ENCODE results near the gene SLC15A3. TPM values are rescaled to one million over a fixed set of nuclear protein-coding genes. Genes with fewer than 3 reads are reported as not detected.

Gene SLC15A3
- total RNA-seq, 2 experiments from 2014 or later = 0.28 to 1.0 TPM

GRCh38 chr11:60905047-60905446, 46.9 kb downstream of the SLC15A3 start:
- DNase-seq = no peak
- peak overlapping the region; percentile 88 for H3K27ac Mint-ChIP-seq
- peak overlapping the region; percentile 83 for H3K4me3 Mint-ChIP-seq
- peaks cover 38% of the 10 kb centered on the region for H3K36me3 Mint-ChIP-seq (ENCODE audit: low read depth)
- POLR2A ChIA-PET = interaction anchor here (1.0 to 5.7 kb wide), 11 partner anchors 10 to 253 kb away, joined by 3 to 66 read pairs (median 5); partner anchors contain the start of genes CD6 and TMEM109
- H3K4me1 Mint-ChIP-seq = peaks cover 36% of the 10 kb centered on the region
- CTCF ChIA-PET = interaction anchor here (0.7 to 7.6 kb wide), 11 partner anchors 9 to 282 kb away, joined by 3 to 87 read pairs (median 4); partner anchors contain the start of genes CD6 and TMEM109
- H3K9me3 Mint-ChIP-seq = no peaks in the 10 kb centered on the region
- H3K27me3 Mint-ChIP-seq = peaks cover 16% of the 10 kb centered on the region

- POLR2A ChIA-PET = interaction anchor here (5.7 kb wide), 1 partner anchor 12 kb away, joined by 66 read pairs; the partner anchor contains the start of gene TMEM109
- peaks cover 60% of the 10 kb centered on the region for H3K36me3 Mint-ChIP-seq (ENCODE audit: low read depth)
- H3K27ac Mint-ChIP-seq = no peak overlapping the region
- H3K9me3 Mint-ChIP-seq = no peaks in the 10 kb centered on the region
- peaks cover 34% of the 10 kb centered on the region for H3K4me1 Mint-ChIP-seq
- CTCF ChIA-PET = interaction anchor here (1.0 to 7.6 kb wide), 4 partner anchors 11 to 74 kb away, joined by 3 to 87 read pairs (median 33); partner anchors contain the start of gene TMEM109
- no peak overlapping the region for H3K4me3 Mint-ChIP-seq
- DNase-seq = no peak
- no peaks in the 10 kb centered on the region for H3K27me3 Mint-ChIP-seq
Measured at GRCh38 chr11:60902625-60903024, 49.4 kb downstream of the SLC15A3 start.

- Mint-ChIP-seq H3K27me3 (no peaks in the 10 kb centered on the region), H3K4me3 (no peak overlapping the region), H3K36me3 (ENCODE audit: low read depth) (peaks cover 75% of the 10 kb centered on the region), H3K9me3 (no peaks in the 10 kb centered on the region), H3K4me1 (peaks cover 26% of the 10 kb centered on the region), H3K27ac (no peak overlapping the region)
- ChIA-PET POLR2A (interaction anchor here (1.4 to 1.5 kb wide), 2 partner anchors 9 to 63 kb away, joined by 4 read pairs; no protein-coding TSS in a partner anchor), CTCF (interaction anchor here (1.0 to 7.6 kb wide), 9 partner anchors 8 to 286 kb away, joined by 3 to 87 read pairs (median 5); partner anchors contain the start of gene TMEM109)
- no peak for DNase-seq
Measured at GRCh38 chr11:60900673-60901404, 51.1 kb downstream of the SLC15A3 start.

GRCh38 chr11:60899977-60900376, 52.0 kb downstream of the SLC15A3 start:
- ChIA-PET CTCF (interaction anchor here (0.6 to 7.6 kb wide), 17 partner anchors 12 to 766 kb away, joined by 3 to 87 read pairs (median 4); partner anchors contain the start of gene TMEM109), POLR2A (no interaction called here)
- H3K36me3 Mint-ChIP-seq (ENCODE audit: low read depth) = peaks cover 81% of the 10 kb centered on the region
- H3K27me3 Mint-ChIP-seq = no peaks in the 10 kb centered on the region
- DNase-seq = no peak
- no peaks in the 10 kb centered on the region for H3K9me3 Mint-ChIP-seq
- H3K27ac Mint-ChIP-seq = no peak overlapping the region
- peaks cover 20% of the 10 kb centered on the region for H3K4me1 Mint-ChIP-seq
- no peak overlapping the region for H3K4me3 Mint-ChIP-seq

GRCh38 chr11:60899046-60899936, 52.7 kb downstream of the SLC15A3 start:
- H3K4me1 Mint-ChIP-seq = peaks cover 13% of the 10 kb centered on the region
- H3K27me3 Mint-ChIP-seq = no peaks in the 10 kb centered on the region
- no peaks in the 10 kb centered on the region for H3K9me3 Mint-ChIP-seq
- peaks cover 85% of the 10 kb centered on the region for H3K36me3 Mint-ChIP-seq (ENCODE audit: low read depth)
- DNase-seq = peak; percentile 33
- POLR2A ChIA-PET = interaction anchor here (1.0 to 1.4 kb wide), 2 partner anchors 10 to 16 kb away, joined by 5 to 6 read pairs; no protein-coding TSS in a partner anchor
- no peak overlapping the region for H3K27ac Mint-ChIP-seq
- no peak overlapping the region for H3K4me3 Mint-ChIP-seq
- CTCF ChIA-PET = interaction anchor here (0.6 to 7.6 kb wide), 18 partner anchors 10 to 766 kb away, joined by 3 to 87 read pairs (median 4); partner anchors contain the start of gene TMEM109

GRCh38 chr11:60897496-60897895, 54.5 kb downstream of the SLC15A3 start:
- Mint-ChIP-seq H3K9me3 (no peaks in the 10 kb centered on the region), H3K4me3 (no peak overlapping the region), H3K4me1 (peaks cover 2% of the 10 kb centered on the region), H3K27me3 (no peaks in the 10 kb centered on the region), H3K27ac (no peak overlapping the region), H3K36me3 (ENCODE audit: low read depth) (peaks cover 79% of the 10 kb centered on the region)
- ChIA-PET POLR2A (no interaction called here), CTCF (interaction anchor here (0.8 to 4.4 kb wide), 6 partner anchors 10 to 65 kb away, joined by 3 to 37 read pairs (median 10); no protein-coding TSS in a partner anchor)
- no peak for DNase-seq

GRCh38 chr11:60895687-60896086, 56.3 kb downstream of the SLC15A3 start:
- peaks cover 74% of the 10 kb centered on the region for H3K36me3 Mint-ChIP-seq (ENCODE audit: low read depth)
- H3K27me3 Mint-ChIP-seq = no peaks in the 10 kb centered on the region
- ChIA-PET POLR2A (no interaction called here), CTCF (interaction anchor here (1.2 to 4.4 kb wide), 5 partner anchors 8 to 132 kb away, joined by 3 to 37 read pairs (median 5); no protein-coding TSS in a partner anchor)
- H3K9me3 Mint-ChIP-seq = no peaks in the 10 kb centered on the region
- H3K4me1 Mint-ChIP-seq = no peaks in the 10 kb centered on the region
- DNase-seq = no peak
- H3K4me3 Mint-ChIP-seq = no peak overlapping the region
- H3K27ac Mint-ChIP-seq = no peak overlapping the region

- no peak overlapping the region for H3K4me3 Mint-ChIP-seq
- peaks cover 7% of the 10 kb centered on the region for H3K4me1 Mint-ChIP-seq
Measured at GRCh38 chr11:60891103-60891741, 60.8 kb downstream of the SLC15A3 start.

GRCh38 chr11:60890696-60891095, 61.3 kb downstream of the SLC15A3 start:
- peaks cover 41% of the 10 kb centered on the region for H3K36me3 Mint-ChIP-seq (ENCODE audit: low read depth)
- POLR2A ChIA-PET = interaction anchor here (1.2 to 1.8 kb wide), 2 partner anchors 8 to 11 kb away, joined by 4 to 6 read pairs; no protein-coding TSS in a partner anchor
- H3K27ac Mint-ChIP-seq = no peak overlapping the region
- no peak overlapping the region for H3K4me3 Mint-ChIP-seq
- H3K9me3 Mint-ChIP-seq = no peaks in the 10 kb centered on the region
- DNase-seq = no peak
- peaks cover 7% of the 10 kb centered on the region for H3K4me1 Mint-ChIP-seq
- CTCF ChIA-PET = interaction anchor here (1.6 to 5.3 kb wide), 2 partner anchors 14 to 62 kb away, joined by 4 to 281 read pairs; no protein-coding TSS in a partner anchor
- no peaks in the 10 kb centered on the region for H3K27me3 Mint-ChIP-seq

More at GRCh38 chr11:60891103-60891741, 60.8 kb downstream of the SLC15A3 start:
- POLR2A ChIA-PET = interaction anchor here (0.9 to 1.2 kb wide), 2 partner anchors 10 to 59 kb away, joined by 3 to 4 read pairs; no protein-coding TSS in a partner anchor
- no peak for DNase-seq
- Mint-ChIP-seq H3K9me3 (no peaks in the 10 kb centered on the region), H3K27ac (no peak overlapping the region), H3K27me3 (no peaks in the 10 kb centered on the region), H3K36me3 (ENCODE audit: low read depth) (peaks cover 42% of the 10 kb centered on the region)
- CTCF ChIA-PET = interaction anchor here (1.0 to 1.6 kb wide), 3 partner anchors 13 to 296 kb away, joined by 3 to 6 read pairs (median 4); no protein-coding TSS in a partner anchor

GRCh38 chr11:60889869-60890311, 62.1 kb downstream of the SLC15A3 start:
- Mint-ChIP-seq H3K27me3 (no peaks in the 10 kb centered on the region), H3K36me3 (ENCODE audit: low read depth) (peaks cover 34% of the 10 kb centered on the region), H3K4me3 (no peak overlapping the region), H3K9me3 (no peaks in the 10 kb centered on the region), H3K4me1 (peaks cover 7% of the 10 kb centered on the region), H3K27ac (peak overlapping the region; percentile 3)
- POLR2A ChIA-PET = interaction anchor here (1.2 to 1.8 kb wide), 2 partner anchors 9 to 14 kb away, joined by 4 to 6 read pairs; no protein-coding TSS in a partner anchor
- DNase-seq = no peak
- CTCF ChIA-PET = interaction anchor here (0.9 to 5.3 kb wide), 3 partner anchors 9 to 61 kb away, joined by 3 to 281 read pairs (median 6); no protein-coding TSS in a partner anchor

GRCh38 chr11:60887556-60887955, 64.4 kb downstream of the SLC15A3 start:
- ChIA-PET CTCF (interaction anchor here (0.6 to 5.3 kb wide), 32 partner anchors 9 to 300 kb away, joined by 3 to 281 read pairs (median 6); partner anchors contain the start of genes CCDC86, MS4A10, PTGDR2 and TMEM109), POLR2A (interaction anchor here (0.6 to 2.2 kb wide), 9 partner anchors 9 to 56 kb away, joined by 3 to 20 read pairs (median 3); partner anchors contain the start of gene CCDC86)
- Mint-ChIP-seq H3K27ac (no peak overlapping the region), H3K4me3 (no peak overlapping the region), H3K27me3 (no peaks in the 10 kb centered on the region), H3K9me3 (no peaks in the 10 kb centered on the region), H3K4me1 (peaks cover 9% of the 10 kb centered on the region), H3K36me3 (ENCODE audit: low read depth) (peaks cover 30% of the 10 kb centered on the region)
- DNase-seq = peak; percentile 55

Measured in activated CD4-positive, alpha-beta memory T cell treated with anti-CD3 and anti-CD28 coated beads, Interleukin-2, amount 10 ng/mL, durations not matched to agents 7 days and 5 days (primary cell).